IMR-90 (cell line): Measurements from ENCODE around the gene TRIM24.

ENCODE experiments used
- BHLHE40 ChIP-seq: fragments of 150-350 bp; IDR thresholded peaks from 2 replicates; pipeline ENCODE4 v1.6.1; 2016; ENCODE audit warnings: mild to moderate bottlenecking, low read depth, low read length
- CEBPB ChIP-seq: IDR thresholded peaks from 2 replicates; pipeline ENCODE4 v1.6.1; 2012; ENCODE audit warnings: low read depth, low read length, improper control_type of control experiment
- CTCF ChIP-seq: conservative IDR thresholded peaks from 2 replicates; pipeline ENCODE4 v1.5.1; 2012; ENCODE audit warnings: mild to moderate bottlenecking, low read depth, low read length, improper control_type of control experiment
- ELK1 ChIP-seq: fragments of 150-350 bp; IDR thresholded peaks from 2 replicates; pipeline ENCODE4 v1.6.1; 2016; ENCODE audit warnings: low read depth, mild to moderate bottlenecking, low read length, moderate library complexity, borderline replicate concordance
- MAZ ChIP-seq: IDR thresholded peaks from 2 replicates; pipeline ENCODE4 v1.6.1; 2012; ENCODE audit warnings: low read depth, mild to moderate bottlenecking, low read length, improper control_type of control experiment, moderate library complexity, borderline replicate concordance
- MXI1 ChIP-seq: IDR thresholded peaks from 2 replicates; pipeline ENCODE4 v1.6.1; 2012; ENCODE audit warnings: low read depth, mild to moderate bottlenecking, low read length, moderate library complexity, borderline replicate concordance
- NFE2L2 ChIP-seq: fragments of 150-350 bp; IDR thresholded peaks from 2 replicates; pipeline ENCODE4 v1.6.1; 2016; ENCODE audit warnings: low read depth, mild to moderate bottlenecking, low read length
- POLR2A ChIP-seq: IDR thresholded peaks from 2 replicates; pipeline ENCODE4 v1.6.1; 2012; ENCODE audit warnings: mild to moderate bottlenecking, low read depth, low read length
- RAD21 ChIP-seq: IDR thresholded peaks from 2 replicates; pipeline ENCODE4 v1.6.1; 2012; ENCODE audit warnings: low read length, improper control_type of control experiment
- RCOR1 ChIP-seq: IDR thresholded peaks from 2 replicates; pipeline ENCODE4 v1.6.1; 2012; ENCODE audit warnings: mild to moderate bottlenecking, low read length, improper control_type of control experiment; ENCODE audit not compliant: insufficient replicate concordance
- RFX5 ChIP-seq: IDR thresholded peaks from 2 replicates; pipeline ENCODE4 v1.8.0; 2012; ENCODE audit warnings: low read depth, mild to moderate bottlenecking, low read length, moderate library complexity
- USF2 ChIP-seq: fragments of 150-350 bp; IDR thresholded peaks from 2 replicates; pipeline ENCODE4 v1.6.1; 2017; ENCODE audit warnings: mild to moderate bottlenecking, antibody characterized with exemption, low read length, low read depth

GRCh38 chr7:138627361-138627760, 167.3 kb downstream of the TRIM24 start:
- TF ChIP-seq CEBPB (no peak), BHLHE40 (no peak), CTCF (no peak), MAZ (no peak), POLR2A (no peak), MXI1 (no peak), RAD21 (no peak), RCOR1 (no peak), RFX5 (no peak), USF2 (no peak), ELK1 (no peak), NFE2L2 (no peak)
